GM12864 (cell line): ENCODE data around the gene HYAL3.

Experiments used
- DNase-seq: peaks from one replicate; pipeline ENCODE4 v3.0.0-alpha.2; 2011; ENCODE audit warnings: low read depth
- H3K4me3 ChIP-seq: 2 replicates; pipeline ENCODE4 v1.5.1; 2011; ENCODE audit warnings: mild to moderate bottlenecking, low read depth, low read length, control low read depth
- CTCF ChIP-seq: IDR thresholded peaks from 2 replicates; pipeline ENCODE4 v1.5.1; 2011; ENCODE audit warnings: low read depth, mild to moderate bottlenecking, moderate library complexity, low read length, control low read depth, inconsistent platforms; ENCODE audit errors: missing control alignments

Gene HYAL3

DNA sequence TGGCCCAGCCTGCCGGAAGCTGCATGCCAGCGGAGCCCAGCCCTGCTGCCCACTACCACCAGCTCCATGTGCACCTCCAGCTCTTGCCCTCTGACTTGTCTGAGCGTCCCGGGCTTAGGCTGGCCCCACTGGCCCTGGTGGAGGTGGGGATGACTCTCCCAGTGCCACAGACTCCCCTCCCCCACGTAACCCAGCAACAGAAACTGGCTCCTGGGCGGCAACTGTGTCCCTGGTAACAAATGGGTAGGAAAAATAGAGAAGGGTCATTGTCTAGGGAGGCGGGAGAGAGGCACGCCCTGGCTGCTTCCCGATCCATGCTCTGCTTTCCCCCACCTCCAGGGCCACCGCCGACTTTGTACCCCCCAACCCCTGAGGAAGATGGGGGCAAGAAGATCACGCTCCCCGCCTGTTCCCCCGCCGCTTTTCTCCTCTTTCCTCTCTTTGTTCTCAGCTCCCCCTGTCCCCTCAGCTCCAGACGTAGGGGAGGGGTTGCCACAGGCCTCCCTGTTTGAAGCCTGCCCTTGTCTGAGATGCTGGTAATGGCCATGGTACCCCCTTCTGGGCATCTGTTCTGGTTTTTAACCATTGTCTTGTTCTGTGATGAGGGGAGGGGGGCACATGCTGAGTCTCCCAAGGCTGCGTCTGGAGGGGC lies 41.0 kb downstream of the HYAL3 start:
- no peak overlapping the region for H3K4me3 ChIP-seq
- no peak for DNase-seq
- no peak for TF ChIP-seq CTCF

DNA sequence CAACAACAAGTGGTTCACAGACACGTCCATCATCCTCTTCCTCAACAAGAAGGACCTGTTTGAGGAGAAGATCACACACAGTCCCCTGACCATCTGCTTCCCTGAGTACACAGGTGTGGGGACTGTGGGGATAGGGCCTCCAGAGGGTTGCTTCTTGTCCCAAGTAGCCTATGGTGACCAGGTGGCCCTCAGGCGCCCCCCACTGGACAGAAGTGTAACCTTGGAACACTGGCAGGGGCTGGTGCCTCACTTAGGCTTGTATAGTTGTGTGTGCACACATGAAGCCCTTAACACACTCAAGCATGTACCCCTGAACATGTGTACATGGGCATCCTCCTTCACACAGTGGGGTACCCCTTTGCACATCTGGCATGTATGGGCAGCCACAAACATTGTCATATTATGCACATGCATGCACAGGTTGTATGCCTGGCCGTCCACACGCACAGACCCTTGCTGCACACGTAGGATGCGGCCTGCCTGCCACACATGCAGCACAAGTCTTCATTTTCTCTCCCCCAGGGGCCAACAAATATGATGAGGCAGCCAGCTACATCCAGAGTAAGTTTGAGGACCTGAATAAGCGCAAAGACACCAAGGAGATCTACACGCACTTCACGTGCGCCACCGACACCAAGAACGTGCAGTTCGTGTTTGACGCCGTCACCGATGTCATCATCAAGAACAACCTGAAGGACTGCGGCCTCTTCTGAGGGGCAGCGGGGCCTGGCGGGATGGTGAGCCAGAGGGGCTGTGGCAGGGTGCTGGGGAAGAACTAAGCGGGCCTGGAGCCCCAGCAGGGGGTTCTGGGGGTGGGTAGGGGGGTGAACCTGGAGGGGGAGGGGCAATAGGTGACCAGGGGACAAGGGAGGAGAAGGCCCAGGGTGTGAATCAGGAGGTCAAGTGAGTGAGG lies 42.0 kb downstream of the HYAL3 start:
- H3K4me3 ChIP-seq: no peak overlapping the region
- no peak for DNase-seq
- peak; percentile 45 for TF ChIP-seq CTCF

GRCh38 chr3:50255251-50255615 lies 44.0 kb downstream of the HYAL3 start:
- no peak for DNase-seq
- no peak overlapping the region for H3K4me3 ChIP-seq
- no peak for TF ChIP-seq CTCF

DNA sequence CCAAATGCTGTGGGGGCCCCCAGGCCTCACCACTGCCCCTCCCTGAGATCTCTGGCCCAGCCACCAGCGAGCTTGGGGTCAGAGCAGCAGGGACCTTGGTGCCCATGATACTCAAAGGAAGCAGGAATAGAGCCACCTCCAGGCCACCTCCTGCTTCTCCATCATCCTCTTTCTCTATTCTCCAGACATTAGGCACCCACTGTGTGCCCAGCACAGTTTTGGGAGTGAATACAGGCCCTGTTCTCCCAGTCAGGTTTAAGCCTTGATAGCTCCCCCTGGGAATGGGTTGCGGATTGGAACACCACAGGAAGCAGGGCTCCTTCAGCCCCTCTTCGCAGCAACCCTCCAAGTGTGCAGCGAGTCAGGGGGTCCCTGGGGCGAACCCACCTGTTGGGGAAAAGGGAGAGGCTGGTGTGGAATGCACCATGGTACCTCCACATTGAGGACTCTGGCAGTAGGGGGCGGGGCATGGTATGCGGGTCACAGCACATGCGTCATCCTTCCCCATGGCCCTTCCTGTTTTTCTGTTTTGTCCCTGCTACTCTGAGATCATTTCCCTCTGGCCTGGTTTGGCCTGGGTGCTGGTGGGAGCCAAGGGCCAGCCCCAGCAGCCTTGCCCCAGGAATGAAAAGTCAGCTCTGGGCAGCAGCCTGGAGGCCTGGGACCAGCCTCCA lies 44.5 kb downstream of the HYAL3 start:
- TF ChIP-seq CTCF: no peak
- no peak for DNase-seq
- no peak overlapping the region for H3K4me3 ChIP-seq

DNA sequence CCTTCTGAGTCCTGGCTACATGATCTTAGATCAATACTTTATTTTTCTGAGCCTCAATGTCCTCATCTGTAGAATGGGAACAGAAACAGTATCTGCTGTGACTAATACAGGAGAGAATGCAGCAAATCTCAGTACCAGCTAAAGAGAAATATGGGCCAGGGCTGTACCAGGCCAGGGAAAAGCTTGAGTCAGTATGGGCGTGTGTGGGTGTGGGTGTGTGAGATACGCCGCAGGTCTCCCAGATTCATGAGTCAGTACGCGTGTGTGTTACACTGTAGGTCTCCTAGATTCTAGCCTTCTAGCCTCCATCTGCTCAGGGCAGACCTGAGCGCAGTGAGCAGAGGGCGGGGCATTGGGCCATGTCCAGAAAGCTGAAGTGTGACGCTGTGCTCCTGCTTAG lies 48.0 kb downstream of the HYAL3 start:
- no peak for DNase-seq
- no peak overlapping the region for H3K4me3 ChIP-seq

DNA sequence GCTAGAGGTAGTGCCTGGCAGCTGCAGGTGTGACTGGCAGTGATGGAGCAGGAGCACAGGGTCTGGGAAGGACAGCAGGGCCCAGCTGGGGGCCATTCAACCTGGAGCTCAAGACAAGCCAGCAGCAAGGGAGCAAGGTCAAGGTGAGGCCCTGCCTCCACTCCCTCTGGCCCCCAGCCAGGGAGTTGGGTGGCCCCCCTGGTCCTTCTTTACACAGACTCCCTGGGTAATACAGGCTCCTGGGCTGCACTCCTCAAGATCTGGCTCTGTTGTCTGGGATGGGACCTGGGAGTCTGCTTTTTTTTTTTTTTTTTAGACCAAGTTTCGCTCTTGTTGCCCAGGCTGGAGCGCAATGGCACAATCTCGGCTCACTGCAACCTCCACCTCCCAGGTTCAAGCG lies 48.7 kb downstream of the HYAL3 start:
- TF ChIP-seq CTCF: no peak
- no peak overlapping the region for H3K4me3 ChIP-seq

More for the DNA sequence above, 48.0 kb downstream of the HYAL3 start:
- TF ChIP-seq CTCF: no peak

More for the DNA sequence above, 48.7 kb downstream of the HYAL3 start:
- DNase-seq: no peak
